Measurements from ENCODE around the gene DNAL1. TPM values are rescaled to one million over a fixed set of nuclear protein-coding genes. Genes with fewer than 3 reads are reported as not detected.

DNAL1 gene
- total and polyA plus RNA-seq, 2 of the 13 experiments (the other 11 are each of a cell fraction or from before 2014, with no cell fraction given) = 1.4 to 13.3 TPM

GRCh38 chr14:73740618-73741326, 96.0 kb downstream of the DNAL1 start:
- no TSS peak for BruUV-seq (replicated peaks)
- peaks cover 9 to 19% of the 10 kb centered on the region in 2 experiments for H3K36me3 ChIP-seq (replicated peaks in 1 of 2; ENCODE audit: control insufficient read depth in 1 of 2, insufficient read depth in 2 of 2, low read length in 2 of 2)
- peak; percentile 76 for FAIRE-seq
- DNase-seq (ENCODE audit: low spot score) = peak; percentile 49
- ChIA-PET CTCF (ENCODE audit: low intra/inter-chr PET ratio, low total read pairs) (no interaction called here), POLR2A (interaction anchor here (1.0 to 3.9 kb wide), 9 partner anchors 9 to 146 kb away, joined by 3 to 26 read pairs (median 6); partner anchors contain the start of genes PTGR2 and ZNF410)
- H2AFZ ChIP-seq (ENCODE audit: low read length) = no peak overlapping the region
- peak; percentile 59 for ATAC-seq
- H3K27ac ChIP-seq (ENCODE audit: extremely low read length, insufficient read depth, low read length) = peak overlapping the region; percentile 61
- H4K20me1 ChIP-seq (ENCODE audit: insufficient read depth, low read length) = peaks cover 53% of the 10 kb centered on the region
- intact Hi-C loops (cut with micrococcal nuclease; ENCODE audit: unreplicated experiment) = loop anchor here (1.0 kb wide), 1 partner anchor 85 kb away; no protein-coding TSS in a partner anchor
- peaks cover 63% of the 10 kb centered on the region for H3K4me1 ChIP-seq (ENCODE audit: insufficient read depth, low read length)
- in situ Hi-C loops (cut with HindIII; ENCODE audit: extremely low pct_ligation_motif_present, low pct_unique_long_range_greater_than_20kb) = loop anchor here (25.0 kb wide), 1 partner anchor 297 kb away; no protein-coding TSS in a partner anchor
- peaks cover 64% of the 10 kb centered on the region for H3K79me2 ChIP-seq (ENCODE audit: insufficient read depth, low read length)
- H3K4me2 ChIP-seq (ENCODE audit: low read depth, low read length) = peak overlapping the region; percentile 85
- no peaks in the 10 kb centered on the region for H3K27me3 ChIP-seq (ENCODE audit: control insufficient read depth in 1 of 2, insufficient read depth in 2 of 2, low read length in 2 of 2)
- H3K9me3 ChIP-seq (ENCODE audit: low read length) = no peaks in the 10 kb centered on the region
- WGBS (ENCODE audit: low lambda C conversion rate) = 23% methylated on average over 6 of the region's 9 CpGs
- H3K9ac ChIP-seq (ENCODE audit: insufficient read depth, low read depth, low read length) = peak overlapping the region; percentile 36; the same call in 1 of the 2 replicates
- peak overlapping the region; percentile 37 to 60 (median 41); a peak in 4 of 6 replicates for H3K4me3 ChIP-seq (replicated peaks in 1 of 3; ENCODE audit: insufficient read depth in 1 of 3, low read depth in 2 of 3, low read length in 3 of 3)
- TF ChIP-seq HNF4A (CRISPR knock-in tag; IDR thresholded peaks at IDR 0.05) = 0 out of 2 replicates have a peak, but pooled peaks have one; percentile 8
- TF ChIP-seq ZNF878 (CRISPR knock-in tag; IDR thresholded peaks at IDR 0.05) = no peak
- TF ChIP-seq, protein P1, sequence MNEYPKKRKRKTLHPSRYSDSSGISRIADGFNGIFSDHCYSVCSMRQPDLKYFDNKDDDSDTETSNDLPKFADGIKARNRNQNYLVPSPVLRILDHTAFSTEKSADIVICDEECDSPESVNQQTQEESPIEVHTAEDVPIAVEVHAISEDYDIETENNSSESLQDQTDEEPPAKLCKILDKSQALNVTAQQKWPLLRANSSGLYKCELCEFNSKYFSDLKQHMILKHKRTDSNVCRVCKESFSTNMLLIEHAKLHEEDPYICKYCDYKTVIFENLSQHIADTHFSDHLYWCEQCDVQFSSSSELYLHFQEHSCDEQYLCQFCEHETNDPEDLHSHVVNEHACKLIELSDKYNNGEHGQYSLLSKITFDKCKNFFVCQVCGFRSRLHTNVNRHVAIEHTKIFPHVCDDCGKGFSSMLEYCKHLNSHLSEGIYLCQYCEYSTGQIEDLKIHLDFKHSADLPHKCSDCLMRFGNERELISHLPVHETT (CRISPR knock-in tag; conservative IDR thresholded peaks at IDR 0.05) = no peak
- no peak for TF ChIP-seq FOXP1 (IDR thresholded peaks at IDR 0.05)
- TF ChIP-seq FOXP1 (CRISPR knock-in tag; IDR thresholded peaks at IDR 0.05) = no peak
- TF ChIP-seq PATZ1 (CRISPR knock-in tag; IDR thresholded peaks at IDR 0.05) = peak; percentile 56
- no peak for TF ChIP-seq ZNF574 (CRISPR knock-in tag; IDR thresholded peaks at IDR 0.05)
- TF ChIP-seq NR2F6 (IDR thresholded peaks at IDR 0.05) = peak; percentile 70
- TF ChIP-seq NR2F6 (CRISPR knock-in tag; IDR thresholded peaks at IDR 0.05) = peak; percentile 75; the same call in 1 of the 2 replicates
- 0 out of 2 replicates have a peak, but pooled peaks have one; percentile 12 for TF ChIP-seq TFDP2 (CRISPR knock-in tag; IDR thresholded peaks at IDR 0.05)
- peak; percentile 27 for TF ChIP-seq XRCC5 (optimal IDR thresholded peaks at IDR 0.05; ENCODE audit: low read length)
- no peak; the same call in 1 of the 2 replicates for TF ChIP-seq RCOR2 (CRISPR knock-in tag; IDR thresholded peaks at IDR 0.05)
- no peak for TF ChIP-seq ZFP91 (CRISPR knock-in tag; IDR thresholded peaks at IDR 0.05; ENCODE audit: borderline replicate concordance)
- 0 out of 2 replicates have a peak, but pooled peaks have one; percentile 6 for TF ChIP-seq MEF2D (CRISPR knock-in tag; IDR thresholded peaks at IDR 0.05)
- no peak for TF ChIP-seq ZNF367 (CRISPR knock-in tag; IDR thresholded peaks at IDR 0.05; ENCODE audit: borderline replicate concordance)

Data from HepG2 (cell line).